Measurements from ENCODE around the gene ZNF184. TPM values are rescaled to one million over a fixed set of nuclear protein-coding genes. Genes with fewer than 3 reads are reported as not detected.
A peak's percentile ranks its signal among the peaks of the same experiment; 100 is the strongest.

The ZNF184 gene
- total and polyA plus RNA-seq, 9 of the 15 experiments (the other 6 are each of a cell fraction or from before 2014, with no cell fraction given), result 7.6 to 22.2 (median 12.8) TPM

- intact Hi-C loops (cut with micrococcal nuclease) (loop anchor here (2.0 kb wide), 3 partner anchors 27 to 75 kb away; no protein-coding TSS in a partner anchor), in situ Hi-C loops (cut with MboI) (loop anchor here (5.0 kb wide), 1 partner anchor 89 kb away; no protein-coding TSS in a partner anchor)
- H3K9me3 ChIP-seq (replicated peaks; ENCODE audit: control insufficient read depth, insufficient read depth, low read depth, low read length), result peaks cover 3% of the 10 kb centered on the region; the same call in 1 of the 2 replicates
- FAIRE-seq, result no peak
- ChIA-PET CTCF (ENCODE audit: low intra/inter-chr PET ratio) (interaction anchor here (0.8 to 2.4 kb wide), 4 partner anchors 87 to 278 kb away, joined by 3 to 12 read pairs (median 10); no protein-coding TSS in a partner anchor), POLR2A (interaction anchor here (0.5 to 2.4 kb wide), 24 partner anchors 11 to 383 kb away, joined by 3 to 35 read pairs (median 4); a partner anchor contains a TSS)
- no peaks in the 10 kb centered on the region for H3K27me3 ChIP-seq (ENCODE audit: control insufficient read depth in 2 of 2, insufficient read depth in 2 of 2, low read length in 2 of 2)
- peak overlapping the region; percentile 92 for H3K4me2 ChIP-seq (ENCODE audit: insufficient read depth, low read length)
- peak; percentile 74 for ATAC-seq
- no TSS peak for BruUV-seq (replicated peaks)
- peak in 3 of 4 experiments; percentile 28 to 55 (median 54) for DNase-seq (ENCODE audit: extremely low read depth in 1 of 4, low spot score in 3 of 4)
- no peaks in the 10 kb centered on the region for H3K79me2 ChIP-seq (ENCODE audit: control insufficient read depth, insufficient read depth, low read length)
- peak overlapping the region; percentile 69 for H3K4me3 ChIP-seq
- WGBS (ENCODE audit: insufficient coverage, low coverage, missing lambda C conversion rate), result 14% methylated on average over 12 of the region's 12 CpGs
- peak overlapping the region; percentile 82 for H3K27ac ChIP-seq (ENCODE audit: extremely low read depth, low read depth, low read length)
- no peaks in the 10 kb centered on the region for H3K36me3 ChIP-seq (ENCODE audit: control insufficient read depth, insufficient read depth, low read length)
- H4K20me1 ChIP-seq (replicated peaks; ENCODE audit: control insufficient read depth, insufficient read depth, low read length), result no peaks in the 10 kb centered on the region
- H2AFZ ChIP-seq (ENCODE audit: low read depth, low read length), result peak overlapping the region; percentile 97
- peak overlapping the region; percentile 86 to 88; a peak in 3 of 4 replicates for H3K9ac ChIP-seq (ENCODE audit: insufficient read depth in 1 of 2, low read depth in 2 of 2, low read length in 2 of 2)
- peaks cover 4 to 7% of the 10 kb centered on the region in 2 experiments; a peak in 3 of 5 replicates for H3K4me1 ChIP-seq (replicated peaks in 1 of 2; ENCODE audit: control insufficient read depth in 2 of 2, insufficient read depth in 2 of 2, low read length in 2 of 2)
- H3K9me1 ChIP-seq (ENCODE audit: control insufficient read depth, insufficient read depth, low read length), result no peaks in the 10 kb centered on the region
- TF ChIP-seq KDM2B (CRISPR knock-in tag; IDR thresholded peaks at IDR 0.05) (no peak), ZNF146 (CRISPR knock-in tag; IDR thresholded peaks at IDR 0.05; ENCODE audit: unreplicated experiment) (no peak), ZNF24 (IDR thresholded peaks at IDR 0.05) (no peak), RREB1 (CRISPR knock-in tag; IDR thresholded peaks at IDR 0.05) (0 out of 2 replicates have a peak, but pooled peaks have one; percentile 39), ZBED1 (IDR thresholded peaks at IDR 0.05) (no peak), ZNF121 (CRISPR knock-in tag; conservative IDR thresholded peaks at IDR 0.05) (no peak), ETS2 (tag; IDR thresholded peaks at IDR 0.05; ENCODE audit: borderline replicate concordance, poor library complexity, severe bottlenecking) (no peak), GTF2B (IDR thresholded peaks at IDR 0.05; ENCODE audit: extremely low read depth, insufficient read length) (no peak), NFIC (IDR thresholded peaks at IDR 0.05) (no peak), NFRKB (IDR thresholded peaks at IDR 0.05; ENCODE audit: low read depth) (peak; percentile 40; the same call in 1 of the 2 replicates), HNRNPK (IDR thresholded peaks at IDR 0.05; ENCODE audit: low read depth, low read length, poor library complexity, severe bottlenecking) (no peak), ETV5 (CRISPR knock-in tag; IDR thresholded peaks at IDR 0.05; ENCODE audit: low read depth) (no peak), ZNF780A (CRISPR knock-in tag; IDR thresholded peaks at IDR 0.05) (no peak), ZNF583 (CRISPR knock-in tag; IDR thresholded peaks at IDR 0.05) (peak; percentile 34; the same call in 1 of the 2 replicates), PHF21A (IDR thresholded peaks at IDR 0.05; ENCODE audit: borderline replicate concordance, low read depth) (no peak), FOXK2 (conservative IDR thresholded peaks at IDR 0.05 in 1 of 2, IDR thresholded peaks at IDR 0.05 in 1 of 2; ENCODE audit: low read depth in 2 of 2) (no peak)
Observed at GRCh38 chr6:27517928-27518787, 45.3 kb upstream of the ZNF184 start.

All from K562 (cell line).